Keratinocyte (primary cell): ENCODE results near the gene RBM38.

Source experiments
- EZH2 ChIP-seq: IDR thresholded peaks from one replicate; pipeline ENCODE4 v1.6.1; 2012; ENCODE audit warnings: inconsistent platforms, mild to moderate bottlenecking, low read length, moderate library complexity
- TF ChIP-seq, protein P1 (sequence below), 3 experiments: IDR thresholded peaks in 1 of 3; conservative IDR thresholded peaks in 1 of 3; optimal IDR thresholded peaks in 1 of 3; 2 replicates in 2 of 3; 3 replicates in 1 of 3; pipeline versions ENCODE3 to v1.5.1; 2011; ENCODE audit warnings: low read length in 3 of 3, mild to moderate bottlenecking in 3 of 3, moderate library complexity in 2 of 3, control low read depth in 1 of 3, inconsistent platforms in 1 of 3; ENCODE audit not compliant: insufficient read depth in 2 of 3; ENCODE audit errors: extremely low read depth in 1 of 3

DNA sequence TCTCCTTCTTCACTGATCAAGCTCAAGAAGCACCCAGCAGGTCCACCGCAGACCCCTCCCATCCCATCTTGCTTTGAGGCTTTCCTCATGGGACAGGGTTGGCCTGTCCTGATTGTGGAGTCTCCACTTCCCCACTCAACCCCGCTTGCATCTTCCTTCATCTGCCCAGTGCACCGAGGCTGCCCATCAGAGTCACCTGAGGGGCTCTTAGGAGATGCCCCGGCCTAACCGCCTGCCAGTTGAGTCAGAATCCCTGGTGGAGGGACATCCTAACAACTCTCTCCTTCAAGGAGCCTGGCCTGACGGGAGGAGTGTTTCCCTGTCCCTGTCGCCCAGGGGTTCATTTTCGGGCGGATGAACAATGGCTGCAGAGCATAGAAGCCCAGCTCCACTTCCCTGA lies 46.1 kb downstream of the RBM38 start:
- TF ChIP-seq, protein P1, sequence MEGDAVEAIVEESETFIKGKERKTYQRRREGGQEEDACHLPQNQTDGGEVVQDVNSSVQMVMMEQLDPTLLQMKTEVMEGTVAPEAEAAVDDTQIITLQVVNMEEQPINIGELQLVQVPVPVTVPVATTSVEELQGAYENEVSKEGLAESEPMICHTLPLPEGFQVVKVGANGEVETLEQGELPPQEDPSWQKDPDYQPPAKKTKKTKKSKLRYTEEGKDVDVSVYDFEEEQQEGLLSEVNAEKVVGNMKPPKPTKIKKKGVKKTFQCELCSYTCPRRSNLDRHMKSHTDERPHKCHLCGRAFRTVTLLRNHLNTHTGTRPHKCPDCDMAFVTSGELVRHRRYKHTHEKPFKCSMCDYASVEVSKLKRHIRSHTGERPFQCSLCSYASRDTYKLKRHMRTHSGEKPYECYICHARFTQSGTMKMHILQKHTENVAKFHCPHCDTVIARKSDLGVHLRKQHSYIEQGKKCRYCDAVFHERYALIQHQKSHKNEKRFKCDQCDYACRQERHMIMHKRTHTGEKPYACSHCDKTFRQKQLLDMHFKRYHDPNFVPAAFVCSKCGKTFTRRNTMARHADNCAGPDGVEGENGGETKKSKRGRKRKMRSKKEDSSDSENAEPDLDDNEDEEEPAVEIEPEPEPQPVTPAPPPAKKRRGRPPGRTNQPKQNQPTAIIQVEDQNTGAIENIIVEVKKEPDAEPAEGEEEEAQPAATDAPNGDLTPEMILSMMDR (optimal IDR thresholded peaks at IDR 0.05 in 1 of 3, IDR thresholded peaks at IDR 0.05 in 1 of 3, conservative IDR thresholded peaks at IDR 0.05 in 1 of 3; ENCODE audit: extremely low read depth in 1 of 3, insufficient read depth in 2 of 3, low read length in 3 of 3), result no peak
- no peak for TF ChIP-seq EZH2
